H9 (cell line): ENCODE data around the gene ANKS1B. TPM values are rescaled to one million over a fixed set of nuclear protein-coding genes. Genes with fewer than 3 reads are reported as not detected.

Experiments
- DNase-seq: peaks from one replicate; pipeline ENCODE4 v3.0.0-alpha.2; 2017
- H2AFZ ChIP-seq: one replicate; pipeline ENCODE4 v1.6.1; 2013; ENCODE audit warnings: mild to moderate bottlenecking, low read length, control low read depth, moderate library complexity
- H2AK5ac ChIP-seq: 2 replicates; pipeline ENCODE4 v1.6.1; 2013; ENCODE audit warnings: low read length, control low read depth, mixed read lengths; ENCODE audit not compliant: insufficient read length
- H2BK120ac ChIP-seq: one replicate; pipeline ENCODE4 v1.6.1; 2013; ENCODE audit warnings: low read depth, mild to moderate bottlenecking, low read length, control low read depth, inconsistent platforms; ENCODE audit not compliant: poor library complexity, severe bottlenecking
- H2BK12ac ChIP-seq: 2 replicates; pipeline ENCODE4 v1.6.1; 2013; ENCODE audit warnings: low read length, control low read depth, mixed read lengths, low read depth; ENCODE audit not compliant: insufficient read length
- H2BK15ac ChIP-seq: 2 replicates; pipeline ENCODE4 v1.6.1; 2013; ENCODE audit warnings: low read depth, low read length, control low read depth
- H2BK20ac ChIP-seq: one replicate; pipeline ENCODE4 v1.6.1; 2013; ENCODE audit warnings: low read depth, mild to moderate bottlenecking, low read length, control low read depth, inconsistent platforms; ENCODE audit not compliant: poor library complexity, severe bottlenecking
- H2BK5ac ChIP-seq: 2 replicates; pipeline ENCODE4 v1.6.1; 2013; ENCODE audit warnings: low read length, control low read depth, mixed read lengths; ENCODE audit not compliant: insufficient read length
- H3K14ac ChIP-seq: 2 replicates; pipeline ENCODE4 v1.6.1; 2013; ENCODE audit warnings: low read length, control low read depth; ENCODE audit not compliant: insufficient read depth
- H3K18ac ChIP-seq: 2 replicates; pipeline ENCODE4 v1.6.1; 2013; ENCODE audit warnings: low read depth, mild to moderate bottlenecking, mixed read lengths, low read length, control low read depth; ENCODE audit not compliant: insufficient read length
- H3K23ac ChIP-seq: 2 replicates; pipeline ENCODE4 v1.6.1; 2013; ENCODE audit warnings: low read length, control low read depth, mixed read lengths, low read depth; ENCODE audit not compliant: insufficient read length
- H3K23me2 ChIP-seq: 2 replicates; pipeline ENCODE4 v1.6.1; 2013; ENCODE audit warnings: low read depth, mild to moderate bottlenecking, mixed read lengths, low read length, control low read depth; ENCODE audit not compliant: insufficient read length, poor library complexity, severe bottlenecking
- H3K27ac ChIP-seq: 2 replicates; pipeline ENCODE4 v1.5.1; 2013; ENCODE audit warnings: low read length, control low read depth, mixed read lengths, low read depth; ENCODE audit not compliant: insufficient read length
- H3K27me3 ChIP-seq: 2 replicates; pipeline ENCODE4 v1.6.1; 2013; ENCODE audit warnings: low read length, control low read depth, inconsistent platforms; ENCODE audit not compliant: insufficient read depth
- H3K4ac ChIP-seq: 2 replicates; pipeline ENCODE4 v1.6.1; 2013; ENCODE audit warnings: low read depth, mild to moderate bottlenecking, control low read depth, inconsistent platforms, low read length, moderate library complexity
- H3K4me1 ChIP-seq: 2 replicates; pipeline ENCODE4 v1.6.1; 2013; ENCODE audit warnings: low read length, control low read depth, inconsistent platforms; ENCODE audit not compliant: insufficient read depth
- H3K4me2 ChIP-seq: 2 replicates; pipeline ENCODE4 v1.6.1; 2013; ENCODE audit warnings: low read length, control low read depth, mixed read lengths; ENCODE audit not compliant: insufficient read length, insufficient read depth
- H3K56ac ChIP-seq: 2 replicates; pipeline ENCODE4 v1.6.1; 2013; ENCODE audit warnings: low read depth, mild to moderate bottlenecking, mixed read lengths, low read length, control low read depth; ENCODE audit not compliant: insufficient read length
- H3K79me1 ChIP-seq: 2 replicates; pipeline ENCODE4 v1.6.1; 2013; ENCODE audit warnings: low read depth, mild to moderate bottlenecking, moderate library complexity, low read length, control low read depth, inconsistent platforms; ENCODE audit not compliant: insufficient read depth, poor library complexity, severe bottlenecking
- H3K79me2 ChIP-seq: 2 replicates; pipeline ENCODE4 v1.6.1; 2013; ENCODE audit warnings: low read length, control low read depth, inconsistent platforms; ENCODE audit not compliant: insufficient read depth
- H3K9ac ChIP-seq: 2 replicates; pipeline ENCODE4 v1.6.1; 2013; ENCODE audit warnings: low read length, control low read depth, mixed read lengths; ENCODE audit not compliant: insufficient read length; ENCODE audit errors: extremely low read depth
- H3K9me3 ChIP-seq: one replicate; pipeline ENCODE4 v1.6.1; 2013; ENCODE audit warnings: low read depth, low read length, inconsistent platforms; ENCODE audit not compliant: control insufficient read depth
- H3T11ph ChIP-seq: one replicate; pipeline ENCODE4 v1.6.1; 2013; ENCODE audit warnings: mild to moderate bottlenecking, low read length, control low read depth, inconsistent platforms
- H4K20me1 ChIP-seq: one replicate; pipeline ENCODE4 v1.6.1; 2013; ENCODE audit not compliant: control insufficient read depth, insufficient read length, insufficient read depth
- H4K5ac ChIP-seq: 2 replicates; pipeline ENCODE4 v1.6.1; 2013; ENCODE audit warnings: low read depth, mild to moderate bottlenecking, mixed read lengths, low read length, control low read depth; ENCODE audit not compliant: insufficient read length
- H4K8ac ChIP-seq: replicated peaks from 2 replicates; pipeline ENCODE4 v1.6.1; 2013; ENCODE audit warnings: low read length, control low read depth, mixed read lengths, low read depth; ENCODE audit not compliant: insufficient read length
- H4K91ac ChIP-seq: 2 replicates; pipeline ENCODE4 v1.6.1; 2013; ENCODE audit warnings: low read depth, mild to moderate bottlenecking, moderate library complexity, mixed read lengths, low read length, control low read depth; ENCODE audit not compliant: insufficient read length
- H3K27ac Mint-ChIP-seq, 3 experiments: 2 replicates in 2 of 3; 3 replicates in 1 of 3; pipeline ENCODE4 v1.8.0; 2020 to 2021; ENCODE audit warnings: mixed read lengths in 3 of 3, mild to moderate bottlenecking in 1 of 3, moderate library complexity in 1 of 3
- H3K27me3 Mint-ChIP-seq: 2 replicates; pipeline ENCODE4 v1.8.0; 2021; ENCODE audit warnings: low read depth, mild to moderate bottlenecking, moderate library complexity, mixed read lengths
- H3K36me3 Mint-ChIP-seq, 3 experiments: 2 replicates in 2 of 3; 3 replicates in 1 of 3; pipeline ENCODE4 v1.8.0; 2020 to 2021; ENCODE audit warnings: low read depth in 3 of 3, mixed read lengths in 3 of 3; ENCODE audit not compliant: insufficient read depth in 1 of 3
- H3K4me1 Mint-ChIP-seq, 2 experiments: 2 replicates each; pipeline ENCODE4 v1.8.0; 2020; ENCODE audit warnings: mixed read lengths in 2 of 2
- H3K4me3 Mint-ChIP-seq, 2 experiments: 2 replicates in 1 of 2; 3 replicates in 1 of 2; pipeline ENCODE4 v1.8.0; 2020 to 2021; ENCODE audit warnings: mild to moderate bottlenecking in 2 of 2, mixed read lengths in 2 of 2, moderate library complexity in 1 of 2
- H3K9me3 Mint-ChIP-seq, 2 experiments: 2 replicates in 1 of 2; 3 replicates in 1 of 2; pipeline ENCODE4 v1.8.0; 2020; ENCODE audit warnings: mild to moderate bottlenecking in 2 of 2, mixed read lengths in 2 of 2, moderate library complexity in 1 of 2
- CTCF ChIP-seq: fragments of 200-600 bp; sonication (generic); conservative IDR thresholded peaks from 3 replicates; pipeline ENCODE4 v1.8.0; 2021; ENCODE audit warnings: antibody characterized with exemption, mild to moderate bottlenecking
- WGBS: extraction: QIAGEN DNeasy Blood & Tissue Kit; methylation state at CpG from one replicate; pipeline ENCODE4 v1.1.7; 2013; ENCODE audit warnings: missing lambda C conversion rate, low lambda C conversion rate, mixed read lengths; ENCODE audit not compliant: insufficient read length; ENCODE audit errors: extremely low coverage; 5-methylcytosine and 5-hydroxymethylcytosine counted together
- total RNA-seq: library from RNA; stranded (reverse); gene quantifications from 2 replicates; pipeline ENCODE4 v1.2.1, GENCODE V29; 2021

ANKS1B gene
- total RNA-seq, 1 experiment from 2014 or later = 4.1 TPM

GRCh38 chr12:98750511-98750910 lies 1234.2 kb downstream of the ANKS1B start:
- H3K27ac ChIP-seq = no peak overlapping the region
- no peak overlapping the region for H3K9ac ChIP-seq
- Mint-ChIP-seq H3K27ac (0 out of 7 replicates have a peak overlapping the region, but pooled peaks of 1 of the 3 experiments have one; percentile 20), H3K4me3 (no peak overlapping the region; a peak in 1 of 5 replicates), H3K27me3 (peaks cover 15% of the 10 kb centered on the region), H3K36me3 (no peaks in the 10 kb centered on the region), H3K4me1 (peaks cover 8 to 12% of the 10 kb centered on the region in 2 experiments), H3K9me3 (no peaks in the 10 kb centered on the region)
- H4K5ac ChIP-seq = no peak overlapping the region
- H4K91ac ChIP-seq = no peak overlapping the region
- WGBS = no CpG with 5 or more reads among the region's 9 CpGs
- no peak overlapping the region for H4K8ac ChIP-seq
- H3K4me1 ChIP-seq = no peaks in the 10 kb centered on the region
- H2BK5ac ChIP-seq = no peak overlapping the region
- H2AFZ ChIP-seq = no peak overlapping the region
- no peak overlapping the region for H3K23ac ChIP-seq
- no peak overlapping the region for H2BK15ac ChIP-seq
- peak; percentile 45 for DNase-seq
- no peaks in the 10 kb centered on the region for H4K20me1 ChIP-seq
- no peaks in the 10 kb centered on the region for H3K23me2 ChIP-seq
- no peak overlapping the region for H3K18ac ChIP-seq
- H3T11ph ChIP-seq = no peak overlapping the region
- no peak overlapping the region for H2BK120ac ChIP-seq
- no peak overlapping the region for H3K14ac ChIP-seq
- H3K56ac ChIP-seq = no peak overlapping the region
- H3K9me3 ChIP-seq = no peaks in the 10 kb centered on the region
- H2BK12ac ChIP-seq = no peak overlapping the region
- H3K79me2 ChIP-seq = no peaks in the 10 kb centered on the region
- no peak overlapping the region for H2BK20ac ChIP-seq
- H3K79me1 ChIP-seq = no peaks in the 10 kb centered on the region
- H3K27me3 ChIP-seq = no peaks in the 10 kb centered on the region
- TF ChIP-seq CTCF = no peak
- H3K4ac ChIP-seq = no peak overlapping the region
- H2AK5ac ChIP-seq = no peak overlapping the region
- H3K4me2 ChIP-seq = no peak overlapping the region
